ENCODE measurements around the gene PDLIM5.

GRCh38 chr4:94435874-94436273 lies 15.9 kb upstream of the PDLIM5 start:
- TF ChIP-seq, protein P1, sequence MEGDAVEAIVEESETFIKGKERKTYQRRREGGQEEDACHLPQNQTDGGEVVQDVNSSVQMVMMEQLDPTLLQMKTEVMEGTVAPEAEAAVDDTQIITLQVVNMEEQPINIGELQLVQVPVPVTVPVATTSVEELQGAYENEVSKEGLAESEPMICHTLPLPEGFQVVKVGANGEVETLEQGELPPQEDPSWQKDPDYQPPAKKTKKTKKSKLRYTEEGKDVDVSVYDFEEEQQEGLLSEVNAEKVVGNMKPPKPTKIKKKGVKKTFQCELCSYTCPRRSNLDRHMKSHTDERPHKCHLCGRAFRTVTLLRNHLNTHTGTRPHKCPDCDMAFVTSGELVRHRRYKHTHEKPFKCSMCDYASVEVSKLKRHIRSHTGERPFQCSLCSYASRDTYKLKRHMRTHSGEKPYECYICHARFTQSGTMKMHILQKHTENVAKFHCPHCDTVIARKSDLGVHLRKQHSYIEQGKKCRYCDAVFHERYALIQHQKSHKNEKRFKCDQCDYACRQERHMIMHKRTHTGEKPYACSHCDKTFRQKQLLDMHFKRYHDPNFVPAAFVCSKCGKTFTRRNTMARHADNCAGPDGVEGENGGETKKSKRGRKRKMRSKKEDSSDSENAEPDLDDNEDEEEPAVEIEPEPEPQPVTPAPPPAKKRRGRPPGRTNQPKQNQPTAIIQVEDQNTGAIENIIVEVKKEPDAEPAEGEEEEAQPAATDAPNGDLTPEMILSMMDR (IDR thresholded peaks at IDR 0.05) = no peak
- TF ChIP-seq POLR2AphosphoS5 (IDR thresholded peaks at IDR 0.05) = no peak

Measured in prostate gland (tissue), 2 donors.